Stomach (tissue), 9 donors: ENCODE measurements around the gene FHOD3. TPM values are rescaled to one million over a fixed set of nuclear protein-coding genes. Genes with fewer than 3 reads are reported as not detected.

Experiments used
- DNase-seq, 2 donors: peaks; one replicate each; pipeline versions ENCODE4 v3.0.0 to v3.0.0-alpha.2; 2013 to 2019
- H3K27ac ChIP-seq, 5 donors: fragments of 200-600 bp in 4 of 5; sonication (generic) in 4 of 5; one replicate each; pipeline ENCODE4 v1.5.1; 2013 to 2019; ENCODE audit warnings: mild to moderate bottlenecking in 1 of 5, moderate library complexity in 1 of 5
- H3K27me3 ChIP-seq, 3 donors: fragments of 200-600 bp; sonication (generic); one replicate each; pipeline ENCODE4 v1.5.1; 2017 to 2019; ENCODE audit warnings: mixed run types in 1 of 3
- H3K36me3 ChIP-seq, 4 donors: fragments of 200-600 bp; sonication (generic); 1 replicate in 3 of 4; 2 replicates in 1 of 4; pipeline ENCODE4 v1.5.1; 2016 to 2019
- H3K4me1 ChIP-seq, 4 donors: fragments of 200-600 bp; sonication (generic); one replicate each; pipeline ENCODE4 v1.5.1; 2016 to 2019
- H3K4me3 ChIP-seq, 4 donors: fragments of 200-600 bp; sonication (generic) in 3 of 4; one replicate each; pipeline ENCODE4 v1.5.1; 2016 to 2019; ENCODE audit warnings: mild to moderate bottlenecking in 1 of 4
- H3K9me3 ChIP-seq, 4 donors: fragments of 200-600 bp; sonication (generic); one replicate each; pipeline ENCODE4 v1.5.1; 2016 to 2019
- CTCF ChIP-seq, 7 experiments: fragments of 450-650 bp in 4 of 7; fragments of 200-600 bp in 3 of 7; sonication (generic) in 3 of 7; IDR thresholded peaks; one replicate each; pipeline ENCODE4 v1.5.1; 2016 to 2019; ENCODE audit warnings: antibody characterized with exemption in 7 of 7, control low read depth in 2 of 7, mild to moderate bottlenecking in 1 of 7
- EP300 ChIP-seq: sonication (generic); formaldehyde crosslinking; IDR thresholded peaks from one replicate; pipeline ENCODE4 v1.6.1; 2017; ENCODE audit warnings: antibody characterized with exemption
- POLR2A ChIP-seq, 4 donors: fragments of 450-650 bp; IDR thresholded peaks; one replicate each; pipeline ENCODE4 v1.6.1; 2016; ENCODE audit warnings: antibody characterized with exemption in 4 of 4, control low read depth in 2 of 4, mild to moderate bottlenecking in 1 of 4, moderate library complexity in 1 of 4
- POLR2AphosphoS5 ChIP-seq, 3 donors: sonication (generic); formaldehyde crosslinking; IDR thresholded peaks; one replicate each; pipeline ENCODE4 v1.6.1; 2016; ENCODE audit warnings: antibody characterized with exemption in 3 of 3
- WGBS, 5 donors: extraction: QIAGEN DNeasy Blood & Tissue Kit in 3 of 5; methylation state at CpG; one replicate each; pipeline versions ENCODE4 v1.1.5 to v1.1.7; 2013 to 2018; 5-methylcytosine and 5-hydroxymethylcytosine counted together
- intact Hi-C: fragments of 100-400 bp; cut with DNase I; formaldehyde crosslinking; loops from one replicate; pipeline ENCODE4 v1.15.1; 2023; ENCODE audit warnings: low total_unique reads
- polyA plus RNA-seq, 3 donors: library from polyadenylated mRNA; stranded (reverse); fragments of 200-250 nt; gene quantifications; one replicate each; pipeline ENCODE4 v1.2.3, GENCODE V29; 2013
- total RNA-seq, 5 donors: library from RNA; depleted of rRNA; stranded (reverse); fragments of >200 nt; gene quantifications; one replicate each; pipeline versions ENCODE4 v1.1.0 to v1.2.3, GENCODE V29; 2014 to 2016
- donor health status: healthy with polysubstance abuse.
- donor health status: Bipolar disorder and iron deficiency.
- donor health status: healthy.

The FHOD3 gene
- total and polyA plus RNA-seq, 8 donors = under 0.01 to 9.1 (median 4.6) TPM

DNA sequence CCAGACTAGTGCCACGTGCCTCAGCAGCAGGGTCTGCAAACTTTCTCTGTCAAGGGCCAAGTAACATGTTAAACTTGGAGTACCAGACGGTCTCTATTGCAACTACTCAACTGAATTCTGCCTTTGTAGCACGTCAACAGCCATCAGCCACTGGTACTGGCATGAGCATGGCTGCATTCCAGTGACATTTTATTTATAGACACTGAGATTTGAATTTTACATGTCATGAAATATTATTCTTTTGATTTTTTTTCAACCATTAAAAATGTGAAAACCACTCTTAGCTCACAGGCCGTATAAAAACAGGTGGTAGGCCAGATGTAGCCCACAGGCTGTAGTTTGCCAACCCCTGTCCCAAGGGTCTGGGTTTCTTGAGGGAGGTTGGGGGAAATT lies 331.6 kb downstream of the FHOD3 start:
- H3K4me3 ChIP-seq = no peak overlapping the region
- no peak for TF ChIP-seq CTCF (IDR thresholded peaks at IDR 0.05)
- TF ChIP-seq POLR2A (IDR thresholded peaks at IDR 0.05) = no peak
- no peak for TF ChIP-seq EP300
- no peak for TF ChIP-seq POLR2AphosphoS5 (IDR thresholded peaks at IDR 0.05)
- H3K4me1 ChIP-seq = no peaks in the 10 kb centered on the region
- H3K27me3 ChIP-seq = no peaks in the 10 kb centered on the region
- H3K9me3 ChIP-seq = no peaks in the 10 kb centered on the region
- 54 to 74% (median 69%) methylated on average over 4 of the region's 4 CpGs for WGBS, 5 donors
- intact Hi-C loops = no loop called here
- H3K27ac ChIP-seq = peak overlapping the region in 2 of 5 donors; percentile 9 to 22
- DNase-seq = no peak
- H3K36me3 ChIP-seq = no peaks in the 10 kb centered on the region

DNA sequence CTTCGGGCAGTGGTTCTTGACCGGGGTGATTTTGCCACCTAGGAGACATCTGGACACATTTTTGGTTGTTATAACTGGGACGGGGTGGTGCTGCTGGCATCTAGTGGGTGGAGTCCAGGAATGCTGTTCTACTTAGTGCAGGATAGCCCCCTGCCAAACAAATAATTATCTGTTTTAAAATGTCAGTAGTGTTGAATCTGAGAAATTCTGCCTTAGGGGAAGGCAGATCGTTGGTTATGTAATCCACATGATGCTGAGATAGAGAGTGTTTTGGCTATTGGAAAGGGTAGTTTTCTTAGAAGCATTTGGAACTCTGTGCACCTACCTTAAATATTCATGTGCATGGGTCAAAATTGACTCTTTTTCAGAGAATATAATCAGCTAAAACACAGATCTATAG lies 332.3 kb downstream of the FHOD3 start:
- no peak for DNase-seq
- no peaks in the 10 kb centered on the region for H3K27me3 ChIP-seq
- 69 to 81% (median 80%) methylated on average over 4 of the region's 4 CpGs for WGBS, 5 donors
- H3K9me3 ChIP-seq = no peaks in the 10 kb centered on the region
- H3K27ac ChIP-seq = peak overlapping the region in 1 of 5 donors; percentile 22
- intact Hi-C loops = no loop called here
- no peaks in the 10 kb centered on the region for H3K36me3 ChIP-seq
- no peaks in the 10 kb centered on the region for H3K4me1 ChIP-seq
- TF ChIP-seq EP300 (no peak), POLR2AphosphoS5 (IDR thresholded peaks at IDR 0.05) (no peak), POLR2A (IDR thresholded peaks at IDR 0.05) (no peak), CTCF (IDR thresholded peaks at IDR 0.05) (no peak)
- no peak overlapping the region for H3K4me3 ChIP-seq

GRCh38 chr18:36630917-36631316 lies 333.4 kb downstream of the FHOD3 start:
- intact Hi-C loops = no loop called here
- TF ChIP-seq EP300 = no peak
- TF ChIP-seq POLR2A (IDR thresholded peaks at IDR 0.05) = no peak
- no peak for TF ChIP-seq CTCF (IDR thresholded peaks at IDR 0.05)
- no peak for TF ChIP-seq POLR2AphosphoS5 (IDR thresholded peaks at IDR 0.05)
- no peak overlapping the region for H3K4me3 ChIP-seq
- H3K36me3 ChIP-seq = no peaks in the 10 kb centered on the region
- no peaks in the 10 kb centered on the region for H3K27me3 ChIP-seq
- 78 to 91% (median 81%) methylated on average over 1 to 2 of the region's 2 CpGs for WGBS, 5 donors
- H3K27ac ChIP-seq = no peak overlapping the region
- no peak for DNase-seq
- no peaks in the 10 kb centered on the region for H3K4me1 ChIP-seq
- H3K9me3 ChIP-seq = no peaks in the 10 kb centered on the region

DNA sequence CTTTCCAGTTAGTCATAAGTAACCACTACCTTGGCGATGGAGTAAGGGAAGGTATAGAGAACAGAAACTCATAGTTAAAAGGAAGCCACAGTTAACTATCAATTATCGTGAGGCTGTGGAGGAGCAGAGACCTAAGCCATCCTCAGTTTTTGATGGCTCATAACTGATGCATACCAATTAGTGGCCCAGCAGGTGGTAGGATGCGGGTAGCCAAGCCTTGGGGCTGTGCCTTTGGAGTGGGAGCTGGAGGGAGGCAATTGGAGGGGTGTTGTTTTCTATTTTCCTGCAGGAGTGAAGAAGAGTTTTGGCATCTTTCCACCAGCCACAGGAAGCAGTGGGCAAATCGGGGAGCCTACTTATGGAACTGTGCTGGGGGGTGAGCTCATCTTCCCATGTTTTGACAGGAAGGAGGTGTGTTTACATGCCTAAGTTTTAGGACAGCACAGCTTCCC lies 336.5 kb downstream of the FHOD3 start:
- Histone ChIP-seq H3K4me3 (no peak overlapping the region), H3K9me3 (no peaks in the 10 kb centered on the region), H3K27me3 (no peaks in the 10 kb centered on the region), H3K4me1 (no peaks in the 10 kb centered on the region), H3K36me3 (no peaks in the 10 kb centered on the region), H3K27ac (no peak overlapping the region)
- WGBS, 5 donors = 69 to 79% (median 75%) methylated on average over 4 of the region's 4 CpGs
- TF ChIP-seq POLR2AphosphoS5 (IDR thresholded peaks at IDR 0.05) (no peak), POLR2A (IDR thresholded peaks at IDR 0.05) (no peak), CTCF (IDR thresholded peaks at IDR 0.05) (no peak), EP300 (no peak)
- intact Hi-C loops = no loop called here
- DNase-seq = no peak
